Kidney (tissue), 14 donors: Measurements from ENCODE around the gene ARIH2. TPM values are rescaled to one million over a fixed set of nuclear protein-coding genes. Genes with fewer than 3 reads are reported as not detected.

Experiments used
- DNase-seq, 5 donors: peaks; one replicate each; pipeline ENCODE4 v3.0.0-alpha.2; 2013 to 2020
- FAIRE-seq: peaks from 2 replicates; lab custom pipeline; 2012; peaks lifted over from hg19 to GRCh38; lab: Jason Lieb, UNC
- H3K27ac ChIP-seq, 2 donors: one replicate each; pipeline ENCODE4 v1.7.0; 2013; ENCODE audit warnings: low read depth in 2 of 2, low read length in 2 of 2, inconsistent platforms in 1 of 2
- H3K27me3 ChIP-seq: one replicate; pipeline ENCODE4 v1.7.1; 2013; ENCODE audit warnings: low read length, inconsistent platforms; ENCODE audit not compliant: control insufficient read depth, insufficient read depth
- H3K36me3 ChIP-seq, 3 donors: one replicate each; pipeline versions ENCODE4 v1.7.0 to v1.7.1; 2013; ENCODE audit warnings: low read length in 3 of 3, control low read depth in 1 of 3, inconsistent platforms in 1 of 3; ENCODE audit not compliant: insufficient read depth in 3 of 3, control insufficient read depth in 2 of 3
- H3K4me1 ChIP-seq, 3 donors: one replicate each; pipeline versions ENCODE4 v1.7.0 to v1.7.1; 2013; ENCODE audit warnings: low read length in 3 of 3, inconsistent platforms in 1 of 3, low read depth in 1 of 3; ENCODE audit not compliant: control insufficient read depth in 2 of 3, insufficient read depth in 2 of 3
- H3K4me3 ChIP-seq, 3 donors: one replicate each; pipeline versions ENCODE4 v1.7.0 to v1.8.1; 2013; ENCODE audit warnings: low read length in 3 of 3, control low read depth in 1 of 3, inconsistent platforms in 1 of 3
- H3K9ac ChIP-seq, 3 donors: one replicate each; pipeline versions ENCODE4 v1.7.0 to v1.7.1; 2013; ENCODE audit warnings: low read length in 3 of 3, control low read depth in 1 of 3, inconsistent platforms in 1 of 3
- H3K9me3 ChIP-seq, 3 donors: one replicate each; pipeline versions ENCODE4 v1.7.0 to v1.7.1; 2013; ENCODE audit warnings: low read length in 3 of 3, control low read depth in 1 of 3, inconsistent platforms in 1 of 3; ENCODE audit not compliant: control insufficient read depth in 2 of 3, insufficient read depth in 1 of 3
- CTCF ChIP-seq: IDR thresholded peaks from 3 replicates; pipeline ENCODE4 v1.5.1; 2012; ENCODE audit warnings: mild to moderate bottlenecking, moderate library complexity, borderline replicate concordance; ENCODE audit not compliant: insufficient read depth; ENCODE audit errors: extremely low read depth
- intact Hi-C: fragments of 100-400 bp; cut with DNase I; formaldehyde crosslinking; loops from one replicate; pipeline ENCODE4 v1.11.1; 2022
- polyA plus RNA-seq: library from polyadenylated mRNA; stranded (reverse); fragments of 350-450 nt; fragmentation: Illumina TruSeq; extraction: RNeasy Lipid Tissue Mini Kit (QIAGEN cat#74804); gene quantifications from one replicate; pipeline ENCODE4 v1.2.3, GENCODE V29; 2014; ENCODE audit warnings: low read depth, low replicate concordance; ENCODE audit not compliant: insufficient read depth
- total RNA-seq: library from RNA; stranded (reverse); fragmentation: NEBNext Ultra II Directional; extraction: Animal tissue kit (Norgen Biotek cat#: 25700); gene quantifications from one replicate; pipeline ENCODE4 v1.2.1, GENCODE V29; 2021
- donor health status: control.
- donor health status: control.
- donor health status: control.
- donor health status: control.
- donor health status: control.
- donor health status: DM: yes; HTN: yes; CAD: no.
- donor health status: Normal renal cell carcinoma (clear cell type).

ARIH2 gene
- total and polyA plus RNA-seq, 2 donors from 2014 or later, result 30.4 to 75.7 TPM

- H3K9ac ChIP-seq, result no peak overlapping the region
- intact Hi-C loops, result no loop called here
- no peaks in the 10 kb centered on the region for H3K4me1 ChIP-seq
- peaks cover 0 to 5% (median 3%) of the 10 kb centered on the region in 3 donors for H3K36me3 ChIP-seq
- no peak overlapping the region for H3K27ac ChIP-seq
- TF ChIP-seq CTCF, result no peak
- H3K27me3 ChIP-seq, result no peaks in the 10 kb centered on the region
- FAIRE-seq, result no peak
- H3K9me3 ChIP-seq, result no peaks in the 10 kb centered on the region
- no peak overlapping the region for H3K4me3 ChIP-seq
- DNase-seq, result no peak
These were observed 20.0 kb downstream of the ARIH2 start for GRCh38 chr3:48938689-48939088.

- H3K27ac ChIP-seq, result no peak overlapping the region
- no peaks in the 10 kb centered on the region for H3K9me3 ChIP-seq
- intact Hi-C loops, result no loop called here
- FAIRE-seq, result no peak
- no peak for TF ChIP-seq CTCF
- no peak for DNase-seq
- no peaks in the 10 kb centered on the region for H3K27me3 ChIP-seq
- no peaks in the 10 kb centered on the region for H3K4me1 ChIP-seq
- H3K9ac ChIP-seq, result no peak overlapping the region
- no peaks in the 10 kb centered on the region for H3K36me3 ChIP-seq
- no peak overlapping the region for H3K4me3 ChIP-seq
These were observed 26.8 kb downstream of the ARIH2 start for GRCh38 chr3:48945432-48945831.

GRCh38 chr3:48945891-48946549 is 27.4 kb downstream of the ARIH2 start:
- DNase-seq (no peak), FAIRE-seq (no peak)
- Histone ChIP-seq H3K4me1 (no peaks in the 10 kb centered on the region), H3K9ac (no peak overlapping the region), H3K4me3 (no peak overlapping the region), H3K36me3 (no peaks in the 10 kb centered on the region), H3K27me3 (no peaks in the 10 kb centered on the region), H3K9me3 (no peaks in the 10 kb centered on the region), H3K27ac (no peak overlapping the region)
- intact Hi-C loops, result no loop called here
- TF ChIP-seq CTCF, result no peak

- H3K4me3 ChIP-seq, result peak overlapping the region in 1 of 3 donors; percentile 25
- H3K9ac ChIP-seq, result peak overlapping the region in 1 of 3 donors; percentile 4
- no peak for TF ChIP-seq CTCF
- intact Hi-C loops, result no loop called here
- no peaks in the 10 kb centered on the region for H3K9me3 ChIP-seq
- no peaks in the 10 kb centered on the region for H3K27me3 ChIP-seq
- no peak for FAIRE-seq
- DNase-seq, result peak in 1 of 5 donors; percentile 3
- H3K4me1 ChIP-seq, result no peaks in the 10 kb centered on the region
- H3K27ac ChIP-seq, result peak overlapping the region; percentile 16 to 59
- no peaks in the 10 kb centered on the region for H3K36me3 ChIP-seq
These were observed 30.7 kb downstream of the ARIH2 start for GRCh38 chr3:48949376-48949717.
